ENCODE measurements around the gene RNF152.

DNA sequence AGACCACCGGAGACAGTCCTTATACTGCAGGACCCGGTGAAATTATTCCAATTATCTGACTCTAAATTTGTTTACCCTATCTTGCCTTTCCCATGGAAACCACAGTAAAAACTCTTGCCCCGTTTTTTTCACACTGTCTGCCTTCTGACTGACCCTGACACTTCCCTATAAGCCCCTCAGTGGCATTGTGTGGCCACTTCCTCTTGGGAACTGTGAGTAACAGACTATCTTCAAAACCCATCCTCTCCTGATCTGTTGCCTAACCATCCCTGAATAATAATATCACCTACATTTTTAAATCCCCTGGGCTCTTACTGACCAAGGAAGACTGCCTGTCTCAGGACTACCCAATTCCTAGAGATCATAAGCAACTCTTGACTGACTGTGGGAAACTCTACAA is 42.6 kb upstream of the RNF152 start:
- no peak for TF ChIP-seq POLR2A (IDR thresholded peaks at IDR 0.05)
- TF ChIP-seq, protein P1, sequence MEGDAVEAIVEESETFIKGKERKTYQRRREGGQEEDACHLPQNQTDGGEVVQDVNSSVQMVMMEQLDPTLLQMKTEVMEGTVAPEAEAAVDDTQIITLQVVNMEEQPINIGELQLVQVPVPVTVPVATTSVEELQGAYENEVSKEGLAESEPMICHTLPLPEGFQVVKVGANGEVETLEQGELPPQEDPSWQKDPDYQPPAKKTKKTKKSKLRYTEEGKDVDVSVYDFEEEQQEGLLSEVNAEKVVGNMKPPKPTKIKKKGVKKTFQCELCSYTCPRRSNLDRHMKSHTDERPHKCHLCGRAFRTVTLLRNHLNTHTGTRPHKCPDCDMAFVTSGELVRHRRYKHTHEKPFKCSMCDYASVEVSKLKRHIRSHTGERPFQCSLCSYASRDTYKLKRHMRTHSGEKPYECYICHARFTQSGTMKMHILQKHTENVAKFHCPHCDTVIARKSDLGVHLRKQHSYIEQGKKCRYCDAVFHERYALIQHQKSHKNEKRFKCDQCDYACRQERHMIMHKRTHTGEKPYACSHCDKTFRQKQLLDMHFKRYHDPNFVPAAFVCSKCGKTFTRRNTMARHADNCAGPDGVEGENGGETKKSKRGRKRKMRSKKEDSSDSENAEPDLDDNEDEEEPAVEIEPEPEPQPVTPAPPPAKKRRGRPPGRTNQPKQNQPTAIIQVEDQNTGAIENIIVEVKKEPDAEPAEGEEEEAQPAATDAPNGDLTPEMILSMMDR (IDR thresholded peaks at IDR 0.05): no peak

All from heart left ventricle (tissue), 13 donors.